Keratinocyte (primary cell): ENCODE measurements around the gene PXYLP1. TPM values are rescaled to one million over a fixed set of nuclear protein-coding genes. Genes with fewer than 3 reads are reported as not detected.

Source experiments
- DNase-seq: peaks from one replicate; pipeline ENCODE4 v3.0.0-alpha.2; 2011; ENCODE audit warnings: low read depth, missing footprints, low spot score
- FAIRE-seq: peaks from 2 replicates; lab custom pipeline; 2011; peaks lifted over from hg19 to GRCh38; lab: Jason Lieb, UNC
- H2AFZ ChIP-seq: 2 replicates; pipeline ENCODE4 v1.6.0; 2012; ENCODE audit warnings: low read length, control low read depth, inconsistent platforms; ENCODE audit not compliant: control insufficient read depth
- H3K27ac ChIP-seq: 2 replicates; pipeline ENCODE4 v1.5.1; 2011; ENCODE audit warnings: low read length; ENCODE audit not compliant: control insufficient read depth, insufficient read depth
- H3K27me3 ChIP-seq: 3 replicates; pipeline ENCODE4 v1.6.0; 2011; ENCODE audit warnings: low read length; ENCODE audit not compliant: control insufficient read depth, insufficient read depth; ENCODE audit errors: extremely low read depth
- H3K36me3 ChIP-seq, 2 experiments: 2 replicates in 1 of 2; 3 replicates in 1 of 2; pipeline ENCODE4 v1.5.1; 2011; ENCODE audit warnings: low read length in 2 of 2, mild to moderate bottlenecking in 1 of 2; ENCODE audit not compliant: control insufficient read depth in 2 of 2, insufficient read depth in 2 of 2; ENCODE audit errors: extremely low read depth in 1 of 2
- H3K4me1 ChIP-seq: 3 replicates; pipeline ENCODE4 v1.5.1; 2011; ENCODE audit warnings: low read length; ENCODE audit not compliant: control insufficient read depth, insufficient read depth; ENCODE audit errors: extremely low read depth
- H3K4me2 ChIP-seq: 3 replicates; pipeline ENCODE4 v1.6.0; 2011; ENCODE audit warnings: low read depth, low read length; ENCODE audit not compliant: control insufficient read depth, insufficient read depth; ENCODE audit errors: extremely low read depth
- H3K4me3 ChIP-seq, 3 experiments: fragments of 200-600 bp in 1 of 3; sonication (generic) in 1 of 3; 2 replicates in 2 of 3; 3 replicates in 1 of 3; pipeline ENCODE4 v1.5.1; 2011 to 2016; ENCODE audit warnings: low read length in 3 of 3, mild to moderate bottlenecking in 3 of 3, control low read depth in 2 of 3, inconsistent platforms in 1 of 3, low read depth in 1 of 3, mixed read lengths in 1 of 3, mixed run types in 1 of 3, moderate library complexity in 1 of 3; ENCODE audit not compliant: control insufficient read depth in 2 of 3, insufficient read depth in 2 of 3; ENCODE audit errors: extremely low read depth in 1 of 3
- H3K79me2 ChIP-seq: 2 replicates; pipeline ENCODE4 v1.6.0; 2012; ENCODE audit warnings: low read length; ENCODE audit not compliant: control insufficient read depth, insufficient read depth
- H3K9ac ChIP-seq: 3 replicates; pipeline ENCODE4 v1.6.0; 2011; ENCODE audit warnings: low read length; ENCODE audit not compliant: control insufficient read depth, insufficient read depth; ENCODE audit errors: extremely low read depth
- H3K9me1 ChIP-seq: 3 replicates; pipeline ENCODE4 v1.6.0; 2011; ENCODE audit warnings: low read length; ENCODE audit not compliant: control insufficient read depth, insufficient read depth; ENCODE audit errors: extremely low read depth
- H3K9me3 ChIP-seq: 2 replicates; pipeline ENCODE4 v1.5.1; 2012; ENCODE audit warnings: low read depth, low read length; ENCODE audit not compliant: control insufficient read depth
- H4K20me1 ChIP-seq: 3 replicates; pipeline ENCODE4 v1.6.0; 2011; ENCODE audit warnings: low read length; ENCODE audit not compliant: control insufficient read depth, insufficient read depth; ENCODE audit errors: extremely low read depth
- EZH2 ChIP-seq: IDR thresholded peaks from one replicate; pipeline ENCODE4 v1.6.1; 2012; ENCODE audit warnings: inconsistent platforms, mild to moderate bottlenecking, low read length, moderate library complexity
- dilution Hi-C: fragments of 300-500 bp; cut with MboI; formaldehyde crosslinking; loops from one replicate; pipeline ENCODE4 v1.7.0; 2020; ENCODE audit warnings: low sequenced_read_pairs; ENCODE audit not compliant: extremely low pct_ligation_motif_present
- polyA plus RNA-seq, 5 experiments: library from polyadenylated mRNA; depleted of rRNA in 3 of 5; stranded (reverse) in 3 of 5; stranded (forward) in 1 of 5; unstranded in 1 of 5; fragments of >200 nt; gene quantifications; 1 replicate in 1 of 5; 2 replicates in 3 of 5; 3 replicates in 1 of 5; pipeline versions ENCODE4 v1.2.1 to v1.2.3, GENCODE V29; 2011 to 2012; ENCODE audit warnings: missing spikeins in 2 of 5, low read depth in 1 of 5, low replicate concordance in 1 of 5
- TF ChIP-seq, protein P1 (sequence below), 3 experiments: IDR thresholded peaks in 1 of 3; conservative IDR thresholded peaks in 1 of 3; optimal IDR thresholded peaks in 1 of 3; 2 replicates in 2 of 3; 3 replicates in 1 of 3; pipeline versions ENCODE3 to v1.5.1; 2011; ENCODE audit warnings: low read length in 3 of 3, mild to moderate bottlenecking in 3 of 3, moderate library complexity in 2 of 3, control low read depth in 1 of 3, inconsistent platforms in 1 of 3; ENCODE audit not compliant: insufficient read depth in 2 of 3; ENCODE audit errors: extremely low read depth in 1 of 3

The PXYLP1 gene
- polyA plus RNA-seq, 1 donor (not counting 4 experiments of a cell fraction or from before 2014, with no cell fraction given) = 3.0 TPM

DNA sequence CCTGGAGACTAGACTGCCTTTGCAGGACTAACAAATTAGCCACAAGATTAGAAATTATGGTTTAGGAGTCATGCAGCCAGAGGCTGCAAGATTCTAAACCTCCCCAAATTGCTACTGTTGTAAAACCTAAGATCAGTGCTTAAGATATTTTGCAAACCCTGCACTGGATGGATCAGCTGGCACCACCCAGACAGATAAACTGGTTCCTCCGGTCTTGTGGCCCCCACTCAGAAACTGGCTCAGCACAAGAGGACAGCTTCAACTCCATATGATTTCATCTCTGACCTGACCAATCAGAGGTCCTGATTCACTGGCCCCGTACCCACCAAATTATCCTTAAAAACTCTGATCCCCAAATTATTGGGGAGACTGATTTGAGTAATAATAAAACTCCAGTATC lies 19.5 kb upstream of the PXYLP1 start:
- Histone ChIP-seq H3K27ac (no peak overlapping the region), H3K79me2 (no peaks in the 10 kb centered on the region), H3K4me1 (no peaks in the 10 kb centered on the region), H3K4me3 (no peak overlapping the region), H4K20me1 (no peaks in the 10 kb centered on the region), H3K9me1 (no peaks in the 10 kb centered on the region), H3K4me2 (no peak overlapping the region), H3K9me3 (peaks cover 2% of the 10 kb centered on the region), H3K9ac (no peak overlapping the region), H3K36me3 (no peaks in the 10 kb centered on the region), H3K27me3 (no peaks in the 10 kb centered on the region), H2AFZ (no peak overlapping the region)
- FAIRE-seq = no peak
- TF ChIP-seq, protein P1, sequence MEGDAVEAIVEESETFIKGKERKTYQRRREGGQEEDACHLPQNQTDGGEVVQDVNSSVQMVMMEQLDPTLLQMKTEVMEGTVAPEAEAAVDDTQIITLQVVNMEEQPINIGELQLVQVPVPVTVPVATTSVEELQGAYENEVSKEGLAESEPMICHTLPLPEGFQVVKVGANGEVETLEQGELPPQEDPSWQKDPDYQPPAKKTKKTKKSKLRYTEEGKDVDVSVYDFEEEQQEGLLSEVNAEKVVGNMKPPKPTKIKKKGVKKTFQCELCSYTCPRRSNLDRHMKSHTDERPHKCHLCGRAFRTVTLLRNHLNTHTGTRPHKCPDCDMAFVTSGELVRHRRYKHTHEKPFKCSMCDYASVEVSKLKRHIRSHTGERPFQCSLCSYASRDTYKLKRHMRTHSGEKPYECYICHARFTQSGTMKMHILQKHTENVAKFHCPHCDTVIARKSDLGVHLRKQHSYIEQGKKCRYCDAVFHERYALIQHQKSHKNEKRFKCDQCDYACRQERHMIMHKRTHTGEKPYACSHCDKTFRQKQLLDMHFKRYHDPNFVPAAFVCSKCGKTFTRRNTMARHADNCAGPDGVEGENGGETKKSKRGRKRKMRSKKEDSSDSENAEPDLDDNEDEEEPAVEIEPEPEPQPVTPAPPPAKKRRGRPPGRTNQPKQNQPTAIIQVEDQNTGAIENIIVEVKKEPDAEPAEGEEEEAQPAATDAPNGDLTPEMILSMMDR (optimal IDR thresholded peaks at IDR 0.05 in 1 of 3, IDR thresholded peaks at IDR 0.05 in 1 of 3, conservative IDR thresholded peaks at IDR 0.05 in 1 of 3; ENCODE audit: extremely low read depth in 1 of 3, insufficient read depth in 2 of 3, low read length in 3 of 3) = no peak
- TF ChIP-seq EZH2 = no peak
- dilution Hi-C loops = no loop called here
- DNase-seq = no peak

- FAIRE-seq (no peak), DNase-seq (no peak)
- no peaks in the 10 kb centered on the region for H3K79me2 ChIP-seq
- no peak for TF ChIP-seq EZH2
- TF ChIP-seq, protein P1 (optimal IDR thresholded peaks at IDR 0.05 in 1 of 3, IDR thresholded peaks at IDR 0.05 in 1 of 3, conservative IDR thresholded peaks at IDR 0.05 in 1 of 3; ENCODE audit: extremely low read depth in 1 of 3, insufficient read depth in 2 of 3, low read length in 3 of 3) = no peak
- H3K9me1 ChIP-seq = no peaks in the 10 kb centered on the region
- H4K20me1 ChIP-seq = no peaks in the 10 kb centered on the region
- H3K27me3 ChIP-seq = no peaks in the 10 kb centered on the region
- no peaks in the 10 kb centered on the region for H3K36me3 ChIP-seq
- no peak overlapping the region for H2AFZ ChIP-seq
- peaks cover 2% of the 10 kb centered on the region for H3K9me3 ChIP-seq
- H3K9ac ChIP-seq = no peak overlapping the region
- no peaks in the 10 kb centered on the region for H3K4me1 ChIP-seq
- dilution Hi-C loops = no loop called here
- no peak overlapping the region for H3K4me3 ChIP-seq
- H3K27ac ChIP-seq = no peak overlapping the region
- no peak overlapping the region for H3K4me2 ChIP-seq
These were observed 19.1 kb upstream of the PXYLP1 start for GRCh38 chr3:141212555-141212954.
